GM12874 (cell line): ENCODE measurements around the gene OR2C1.

Experiments used
- TF ChIP-seq, protein P1 (sequence below): IDR thresholded peaks from 2 replicates; pipeline ENCODE4 v1.5.1; 2011; ENCODE audit warnings: low read depth, mild to moderate bottlenecking, control low read depth, low read length, moderate library complexity; ENCODE audit not compliant: insufficient read depth

OR2C1 gene

DNA sequence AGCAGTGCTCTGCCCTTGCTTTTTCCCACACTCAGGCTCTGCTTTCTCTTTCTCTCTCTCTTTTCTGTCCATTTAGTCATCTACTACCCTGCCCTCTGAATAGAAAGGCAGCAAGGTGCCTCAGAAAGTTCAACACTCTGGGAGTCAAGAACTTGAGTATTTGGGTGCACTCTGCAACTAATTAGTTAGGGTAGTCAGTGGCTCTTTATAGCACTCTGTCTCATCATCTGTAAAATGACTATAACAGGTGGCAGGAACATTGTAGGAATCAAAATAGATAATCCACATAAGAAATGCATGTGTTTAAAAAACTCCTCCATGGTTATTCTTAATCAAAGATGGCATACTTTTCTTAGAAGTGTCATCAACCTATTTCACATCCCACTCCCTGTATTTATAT lies 7.2 kb downstream of the OR2C1 start:
- TF ChIP-seq, protein P1, sequence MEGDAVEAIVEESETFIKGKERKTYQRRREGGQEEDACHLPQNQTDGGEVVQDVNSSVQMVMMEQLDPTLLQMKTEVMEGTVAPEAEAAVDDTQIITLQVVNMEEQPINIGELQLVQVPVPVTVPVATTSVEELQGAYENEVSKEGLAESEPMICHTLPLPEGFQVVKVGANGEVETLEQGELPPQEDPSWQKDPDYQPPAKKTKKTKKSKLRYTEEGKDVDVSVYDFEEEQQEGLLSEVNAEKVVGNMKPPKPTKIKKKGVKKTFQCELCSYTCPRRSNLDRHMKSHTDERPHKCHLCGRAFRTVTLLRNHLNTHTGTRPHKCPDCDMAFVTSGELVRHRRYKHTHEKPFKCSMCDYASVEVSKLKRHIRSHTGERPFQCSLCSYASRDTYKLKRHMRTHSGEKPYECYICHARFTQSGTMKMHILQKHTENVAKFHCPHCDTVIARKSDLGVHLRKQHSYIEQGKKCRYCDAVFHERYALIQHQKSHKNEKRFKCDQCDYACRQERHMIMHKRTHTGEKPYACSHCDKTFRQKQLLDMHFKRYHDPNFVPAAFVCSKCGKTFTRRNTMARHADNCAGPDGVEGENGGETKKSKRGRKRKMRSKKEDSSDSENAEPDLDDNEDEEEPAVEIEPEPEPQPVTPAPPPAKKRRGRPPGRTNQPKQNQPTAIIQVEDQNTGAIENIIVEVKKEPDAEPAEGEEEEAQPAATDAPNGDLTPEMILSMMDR, result no peak

DNA sequence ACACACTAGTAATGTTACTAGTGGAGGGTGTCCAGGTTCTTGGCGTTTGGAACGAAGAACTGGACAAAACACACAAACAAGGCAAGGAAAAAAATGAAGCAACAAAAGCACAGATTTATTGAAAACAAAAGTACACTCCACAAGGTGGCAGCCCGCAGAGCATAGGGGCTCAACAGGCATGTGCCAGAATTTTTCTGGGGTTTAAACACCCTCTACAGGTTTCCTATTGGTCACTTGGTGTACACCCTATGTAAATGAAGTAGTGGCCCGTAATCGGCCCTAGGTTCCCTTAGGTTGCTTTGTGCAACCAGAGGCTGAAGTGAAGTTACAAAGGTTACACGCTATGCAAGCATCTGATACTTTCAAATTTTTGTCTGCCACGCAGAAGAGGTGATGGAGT lies 8.1 kb downstream of the OR2C1 start:
- TF ChIP-seq, protein P1, result no peak

DNA sequence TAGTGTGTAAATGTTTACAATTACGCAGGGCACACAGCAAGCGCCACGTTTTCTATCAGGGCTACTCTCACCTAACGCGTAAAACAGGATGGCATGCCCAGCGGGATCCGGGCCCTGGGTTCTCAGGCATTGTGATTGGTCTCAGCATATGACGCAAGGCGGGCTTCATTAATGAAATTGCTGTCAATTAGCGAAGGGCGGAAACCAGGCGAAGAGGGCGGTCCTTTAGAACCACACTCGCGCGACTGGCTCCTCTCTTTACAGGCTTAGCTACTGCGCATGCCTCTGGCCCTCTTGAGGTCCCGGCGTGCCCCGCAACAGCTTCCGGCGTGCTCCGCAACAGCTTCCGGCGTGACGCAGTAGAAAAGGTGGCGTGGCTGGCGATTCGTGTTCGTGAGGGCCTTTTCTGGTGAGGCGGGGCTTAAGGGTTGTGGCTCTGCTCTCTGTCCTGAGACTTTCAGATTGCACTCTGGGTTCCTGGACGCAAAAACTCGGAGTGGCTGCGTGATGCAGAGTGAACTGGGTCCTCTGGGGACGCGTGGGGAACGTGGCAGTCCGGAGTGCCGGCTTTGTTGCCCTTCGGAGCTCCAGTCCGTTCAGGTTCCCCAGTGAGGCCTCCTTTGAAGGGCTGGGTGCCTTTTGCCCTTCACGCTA lies 9.2 kb downstream of the OR2C1 start:
- TF ChIP-seq, protein P1, result no peak

DNA sequence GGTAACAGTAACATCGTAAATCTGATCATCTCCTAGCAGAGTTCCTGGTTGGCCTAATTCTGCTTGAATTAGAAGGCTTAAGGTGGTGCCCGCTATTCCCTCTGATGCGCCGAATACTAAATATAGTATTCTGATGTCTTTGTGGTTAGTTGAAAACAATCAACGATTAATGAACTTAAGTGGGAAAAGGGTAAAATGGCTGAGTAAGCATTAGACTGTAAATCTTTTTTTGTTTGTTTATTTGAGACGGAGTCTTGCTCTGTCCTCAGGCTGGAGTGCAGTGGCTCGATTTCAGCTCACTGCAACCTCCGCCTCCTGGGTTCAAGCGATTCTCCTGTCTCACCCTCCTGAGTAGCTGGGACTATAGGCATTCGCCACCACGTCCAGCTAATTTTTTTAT lies 13.4 kb downstream of the OR2C1 start:
- TF ChIP-seq, protein P1, result no peak

DNA sequence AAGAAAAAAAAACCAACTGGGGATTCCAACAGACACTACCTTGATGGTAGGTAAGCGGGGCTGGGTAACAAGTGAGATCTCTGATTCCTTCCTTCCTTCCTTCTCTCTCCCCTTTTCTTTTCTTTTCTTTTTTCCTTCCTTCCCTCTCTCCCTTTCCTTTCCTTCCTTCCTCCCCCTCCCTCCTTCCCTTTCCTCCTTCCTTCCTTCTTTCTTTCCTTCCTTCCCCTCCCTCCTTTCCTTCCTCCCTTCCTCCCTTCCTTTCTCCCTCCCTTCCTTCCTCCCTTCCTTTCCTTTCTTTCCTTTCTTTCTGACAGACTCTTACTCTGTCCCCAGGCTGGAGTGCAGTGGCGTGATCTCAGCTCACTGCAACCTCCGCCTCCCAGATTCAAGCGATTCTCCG lies 20.0 kb downstream of the OR2C1 start:
- TF ChIP-seq, protein P1, result no peak

DNA sequence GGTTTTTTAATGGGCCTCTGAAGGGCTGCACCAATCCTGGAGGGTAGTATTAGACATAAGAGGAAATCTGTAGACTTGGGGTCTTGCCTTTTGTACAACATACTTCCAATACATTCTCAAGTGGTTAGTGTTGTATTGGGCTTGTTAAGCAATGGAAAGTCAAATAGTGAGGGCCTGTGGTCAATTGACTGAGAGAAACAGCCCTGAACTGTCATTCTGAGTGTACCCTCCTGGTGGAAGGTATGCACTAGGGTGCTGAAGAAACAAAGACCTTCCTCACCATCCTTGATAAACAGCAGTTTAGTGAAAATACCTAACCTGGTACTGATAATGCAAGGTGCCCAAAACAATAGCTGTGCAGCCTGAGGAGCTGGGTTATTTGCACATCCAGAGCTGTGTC lies 22.2 kb downstream of the OR2C1 start:
- TF ChIP-seq, protein P1, result no peak

DNA sequence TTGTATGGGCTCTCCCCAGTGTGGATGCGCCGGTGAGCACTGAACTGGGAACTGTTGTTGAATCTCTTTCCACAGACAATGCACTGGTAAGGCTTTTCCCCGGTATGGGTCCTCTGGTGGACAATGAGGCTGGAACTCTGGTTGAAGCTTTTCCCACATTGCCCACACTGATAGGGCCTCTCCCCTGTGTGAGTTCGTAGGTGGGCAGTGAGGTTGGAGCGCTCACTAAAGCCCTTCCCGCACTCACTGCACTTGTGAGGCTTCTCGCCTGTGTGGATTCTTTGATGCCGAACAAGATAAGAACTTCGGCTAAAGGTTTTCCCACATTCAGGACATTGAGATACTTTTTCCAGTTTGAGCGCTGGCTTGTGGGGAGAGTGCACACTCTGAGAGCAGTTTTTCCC lies 27.4 kb downstream of the OR2C1 start:
- TF ChIP-seq, protein P1, result no peak

DNA sequence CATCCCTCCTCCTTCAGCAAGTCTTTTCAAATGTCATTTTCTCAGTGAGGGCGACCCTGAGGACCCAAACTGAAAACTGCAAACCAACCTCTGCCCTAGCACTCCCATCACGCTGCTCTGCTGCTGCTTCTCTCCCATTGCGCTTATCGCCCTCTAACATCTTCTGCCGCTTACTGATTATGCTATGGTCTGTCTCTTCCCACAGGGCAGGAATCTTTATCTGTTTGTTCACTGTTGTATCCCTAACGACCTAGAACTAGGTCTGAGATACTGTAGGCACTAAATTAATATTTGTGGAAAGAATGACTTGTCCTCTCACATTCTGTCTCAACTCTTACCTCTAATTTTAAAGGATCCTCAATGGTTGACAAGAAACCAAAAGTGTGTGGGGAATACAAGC lies 32.6 kb downstream of the OR2C1 start:
- TF ChIP-seq, protein P1, result no peak
